Peyer's patch (tissue), 4 donors: ENCODE data around the gene PSMG2.
"Not testable (repeated sequence)": the region's sequence is repeated elsewhere in the genome, so short reads cannot be mapped to it uniquely, and the experiment has no call there.

Experiments
- POLR2A ChIP-seq, 2 donors: fragments of 450-650 bp; IDR thresholded peaks; one replicate each; pipeline ENCODE4 v1.5.1; 2017; ENCODE audit warnings: antibody characterized with exemption in 2 of 2, mild to moderate bottlenecking in 2 of 2, moderate library complexity in 2 of 2
- TF ChIP-seq, protein P1 (sequence below), 6 experiments: fragments of 450-650 bp in 4 of 6; fragments of 200-600 bp in 2 of 6; sonication (generic) in 1 of 6; IDR thresholded peaks; one replicate each; pipeline ENCODE4 v1.5.1; 2017 to 2019; ENCODE audit warnings: antibody characterized with exemption in 6 of 6, mild to moderate bottlenecking in 3 of 6, moderate library complexity in 1 of 6

DNA sequence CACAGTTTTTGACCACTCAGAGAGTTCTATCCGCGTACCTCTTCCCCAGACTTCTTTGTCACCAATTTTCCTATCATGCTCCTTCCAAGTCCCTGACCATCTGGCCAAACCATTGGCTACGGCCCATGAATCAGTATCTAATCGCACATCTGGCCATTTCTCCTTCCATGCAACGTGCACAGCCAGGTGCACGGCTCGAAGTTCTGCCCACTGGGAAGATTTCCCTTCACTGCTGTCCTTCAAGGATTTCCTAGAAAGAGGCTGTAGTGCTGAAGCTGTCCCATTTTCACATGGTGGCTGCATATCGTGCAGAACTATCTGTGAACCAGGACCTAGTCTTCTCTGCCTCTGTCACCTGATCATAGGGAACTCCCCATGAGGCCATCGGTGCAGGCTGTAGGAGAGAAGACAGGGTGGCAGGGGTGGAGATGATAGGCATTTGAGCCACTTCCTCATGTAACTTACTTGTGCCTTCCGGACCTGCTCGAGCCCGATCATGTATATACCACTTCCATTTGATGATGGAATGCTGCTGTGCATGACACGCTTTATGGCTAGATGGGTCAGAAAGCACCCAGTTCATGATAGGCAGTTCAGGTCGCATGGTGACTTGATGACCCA is 53.9 kb downstream of the PSMG2 start:
- TF ChIP-seq, protein P1, sequence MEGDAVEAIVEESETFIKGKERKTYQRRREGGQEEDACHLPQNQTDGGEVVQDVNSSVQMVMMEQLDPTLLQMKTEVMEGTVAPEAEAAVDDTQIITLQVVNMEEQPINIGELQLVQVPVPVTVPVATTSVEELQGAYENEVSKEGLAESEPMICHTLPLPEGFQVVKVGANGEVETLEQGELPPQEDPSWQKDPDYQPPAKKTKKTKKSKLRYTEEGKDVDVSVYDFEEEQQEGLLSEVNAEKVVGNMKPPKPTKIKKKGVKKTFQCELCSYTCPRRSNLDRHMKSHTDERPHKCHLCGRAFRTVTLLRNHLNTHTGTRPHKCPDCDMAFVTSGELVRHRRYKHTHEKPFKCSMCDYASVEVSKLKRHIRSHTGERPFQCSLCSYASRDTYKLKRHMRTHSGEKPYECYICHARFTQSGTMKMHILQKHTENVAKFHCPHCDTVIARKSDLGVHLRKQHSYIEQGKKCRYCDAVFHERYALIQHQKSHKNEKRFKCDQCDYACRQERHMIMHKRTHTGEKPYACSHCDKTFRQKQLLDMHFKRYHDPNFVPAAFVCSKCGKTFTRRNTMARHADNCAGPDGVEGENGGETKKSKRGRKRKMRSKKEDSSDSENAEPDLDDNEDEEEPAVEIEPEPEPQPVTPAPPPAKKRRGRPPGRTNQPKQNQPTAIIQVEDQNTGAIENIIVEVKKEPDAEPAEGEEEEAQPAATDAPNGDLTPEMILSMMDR (IDR thresholded peaks at IDR 0.05): not testable (repeated sequence)
- not testable (repeated sequence) for TF ChIP-seq POLR2A (IDR thresholded peaks at IDR 0.05)
